ENCODE data around the gene CXCL10. TPM values are rescaled to one million over a fixed set of nuclear protein-coding genes. Genes with fewer than 3 reads are reported as not detected.

The CXCL10 gene
- total and polyA plus RNA-seq, 9 of the 15 experiments (the other 6 are each of a cell fraction or from before 2014, with no cell fraction given), result 0.06 to 0.18 (median 0.08) TPM; not detected in 6

DNA sequence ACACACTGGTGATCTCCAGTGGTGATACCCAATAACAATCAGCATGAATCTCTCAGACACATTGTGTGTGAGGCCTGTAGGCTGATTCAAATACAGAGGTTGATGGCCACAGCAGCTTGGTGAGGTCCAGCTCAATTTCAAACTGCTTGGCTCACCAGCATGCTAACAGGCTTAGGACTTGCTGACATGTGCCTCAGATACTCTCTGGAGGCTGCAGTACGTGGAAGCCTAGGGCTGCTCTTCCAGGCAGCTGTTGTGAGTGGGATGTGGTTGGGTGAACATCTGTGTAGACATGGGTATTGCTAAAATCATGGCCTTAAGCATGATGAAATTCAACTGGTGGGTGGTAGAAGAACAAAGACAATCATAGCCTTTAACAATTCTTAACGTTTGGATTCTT, 20.3 kb downstream of the CXCL10 start:
- peak; percentile 54 for ATAC-seq
- WGBS (ENCODE audit: insufficient coverage, low coverage, missing lambda C conversion rate), result 13% methylated on average over 2 of the region's 2 CpGs
- no peak overlapping the region for H3K27ac ChIP-seq (ENCODE audit: extremely low read depth, low read depth, low read length)
- H3K4me2 ChIP-seq (ENCODE audit: insufficient read depth, low read length), result no peak overlapping the region
- no peaks in the 10 kb centered on the region for H3K36me3 ChIP-seq (ENCODE audit: control insufficient read depth, insufficient read depth, low read length)
- no TSS peak for BruUV-seq (replicated peaks)
- no peaks in the 10 kb centered on the region for H3K9me1 ChIP-seq (ENCODE audit: control insufficient read depth, insufficient read depth, low read length)
- FAIRE-seq, result no peak
- H3K9me3 ChIP-seq (replicated peaks; ENCODE audit: control insufficient read depth, insufficient read depth, low read depth, low read length), result no peaks in the 10 kb centered on the region
- peaks cover 0 to 5% of the 10 kb centered on the region in 2 experiments; a peak in 2 of 5 replicates for H3K4me1 ChIP-seq (replicated peaks in 1 of 2; ENCODE audit: control insufficient read depth in 2 of 2, insufficient read depth in 2 of 2, low read length in 2 of 2)
- no peak overlapping the region for H3K4me3 ChIP-seq
- ChIA-PET POLR2A (interaction anchor here (0.5 to 0.9 kb wide), 2 partner anchors 13 to 104 kb away, joined by 3 read pairs; no protein-coding TSS in a partner anchor), CTCF (ENCODE audit: low intra/inter-chr PET ratio) (no interaction called here)
- no peak for TF ChIP-seq ZSCAN29 (IDR thresholded peaks at IDR 0.05)
- no peak for TF ChIP-seq KAT7 (CRISPR knock-in tag; IDR thresholded peaks at IDR 0.05; ENCODE audit: borderline replicate concordance)
- TF ChIP-seq TGIF2 (CRISPR knock-in tag; IDR thresholded peaks at IDR 0.05), result no peak
- TF ChIP-seq, protein P1, sequence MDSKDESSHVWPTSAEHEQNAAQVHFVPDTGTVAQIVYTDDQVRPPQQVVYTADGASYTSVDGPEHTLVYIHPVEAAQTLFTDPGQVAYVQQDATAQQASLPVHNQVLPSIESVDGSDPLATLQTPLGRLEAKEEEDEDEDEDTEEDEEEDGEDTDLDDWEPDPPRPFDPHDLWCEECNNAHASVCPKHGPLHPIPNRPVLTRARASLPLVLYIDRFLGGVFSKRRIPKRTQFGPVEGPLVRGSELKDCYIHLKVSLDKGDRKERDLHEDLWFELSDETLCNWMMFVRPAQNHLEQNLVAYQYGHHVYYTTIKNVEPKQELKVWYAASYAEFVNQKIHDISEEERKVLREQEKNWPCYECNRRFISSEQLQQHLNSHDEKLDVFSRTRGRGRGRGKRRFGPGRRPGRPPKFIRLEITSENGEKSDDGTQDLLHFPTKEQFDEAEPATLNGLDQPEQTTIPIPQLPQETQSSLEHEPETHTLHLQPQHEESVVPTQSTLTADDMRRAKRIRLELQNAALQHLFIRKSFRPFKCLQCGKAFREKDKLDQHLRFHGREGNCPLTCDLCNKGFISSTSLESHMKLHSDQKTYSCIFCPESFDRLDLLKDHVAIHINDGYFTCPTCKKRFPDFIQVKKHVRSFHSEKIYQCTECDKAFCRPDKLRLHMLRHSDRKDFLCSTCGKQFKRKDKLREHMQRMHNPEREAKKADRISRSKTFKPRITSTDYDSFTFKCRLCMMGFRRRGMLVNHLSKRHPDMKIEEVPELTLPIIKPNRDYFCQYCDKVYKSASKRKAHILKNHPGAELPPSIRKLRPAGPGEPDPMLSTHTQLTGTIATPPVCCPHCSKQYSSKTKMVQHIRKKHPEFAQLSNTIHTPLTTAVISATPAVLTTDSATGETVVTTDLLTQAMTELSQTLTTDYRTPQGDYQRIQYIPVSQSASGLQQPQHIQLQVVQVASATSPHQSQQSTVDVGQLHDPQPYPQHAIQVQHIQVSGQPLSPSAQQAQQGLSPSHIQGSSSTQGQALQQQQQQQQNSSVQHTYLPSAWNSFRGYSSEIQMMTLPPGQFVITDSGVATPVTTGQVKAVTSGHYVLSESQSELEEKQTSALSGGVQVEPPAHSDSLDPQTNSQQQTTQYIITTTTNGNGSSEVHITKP (IDR thresholded peaks at IDR 0.05; ENCODE audit: partially characterized antibody), result no peak
- TF ChIP-seq, protein P2, sequence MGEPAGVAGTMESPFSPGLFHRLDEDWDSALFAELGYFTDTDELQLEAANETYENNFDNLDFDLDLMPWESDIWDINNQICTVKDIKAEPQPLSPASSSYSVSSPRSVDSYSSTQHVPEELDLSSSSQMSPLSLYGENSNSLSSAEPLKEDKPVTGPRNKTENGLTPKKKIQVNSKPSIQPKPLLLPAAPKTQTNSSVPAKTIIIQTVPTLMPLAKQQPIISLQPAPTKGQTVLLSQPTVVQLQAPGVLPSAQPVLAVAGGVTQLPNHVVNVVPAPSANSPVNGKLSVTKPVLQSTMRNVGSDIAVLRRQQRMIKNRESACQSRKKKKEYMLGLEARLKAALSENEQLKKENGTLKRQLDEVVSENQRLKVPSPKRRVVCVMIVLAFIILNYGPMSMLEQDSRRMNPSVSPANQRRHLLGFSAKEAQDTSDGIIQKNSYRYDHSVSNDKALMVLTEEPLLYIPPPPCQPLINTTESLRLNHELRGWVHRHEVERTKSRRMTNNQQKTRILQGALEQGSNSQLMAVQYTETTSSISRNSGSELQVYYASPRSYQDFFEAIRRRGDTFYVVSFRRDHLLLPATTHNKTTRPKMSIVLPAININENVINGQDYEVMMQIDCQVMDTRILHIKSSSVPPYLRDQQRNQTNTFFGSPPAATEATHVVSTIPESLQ (CRISPR knock-in tag; IDR thresholded peaks at IDR 0.05), result no peak
- TF ChIP-seq, protein P3, sequence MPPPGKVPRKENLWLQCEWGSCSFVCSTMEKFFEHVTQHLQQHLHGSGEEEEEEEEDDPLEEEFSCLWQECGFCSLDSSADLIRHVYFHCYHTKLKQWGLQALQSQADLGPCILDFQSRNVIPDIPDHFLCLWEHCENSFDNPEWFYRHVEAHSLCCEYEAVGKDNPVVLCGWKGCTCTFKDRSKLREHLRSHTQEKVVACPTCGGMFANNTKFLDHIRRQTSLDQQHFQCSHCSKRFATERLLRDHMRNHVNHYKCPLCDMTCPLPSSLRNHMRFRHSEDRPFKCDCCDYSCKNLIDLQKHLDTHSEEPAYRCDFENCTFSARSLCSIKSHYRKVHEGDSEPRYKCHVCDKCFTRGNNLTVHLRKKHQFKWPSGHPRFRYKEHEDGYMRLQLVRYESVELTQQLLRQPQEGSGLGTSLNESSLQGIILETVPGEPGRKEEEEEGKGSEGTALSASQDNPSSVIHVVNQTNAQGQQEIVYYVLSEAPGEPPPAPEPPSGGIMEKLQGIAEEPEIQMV (tag; conservative IDR thresholded peaks at IDR 0.05; ENCODE audit: low read depth), result no peak
- TF ChIP-seq ZNF644 (tag; IDR thresholded peaks at IDR 0.05; ENCODE audit: low read depth), result no peak
- TF ChIP-seq TBP (optimal IDR thresholded peaks at IDR 0.05; ENCODE audit: low read depth, low read length), result no peak
- no peak for TF ChIP-seq TCF3 (CRISPR knock-in tag; IDR thresholded peaks at IDR 0.05)
- in situ Hi-C loops (cut with MboI) (no loop called here), intact Hi-C loops (cut with micrococcal nuclease) (no loop called here)
- H3K9ac ChIP-seq (ENCODE audit: insufficient read depth in 1 of 2, low read depth in 2 of 2, low read length in 2 of 2), result no peak overlapping the region
- no peaks in the 10 kb centered on the region for H3K79me2 ChIP-seq (ENCODE audit: control insufficient read depth, insufficient read depth, low read length)
- no peaks in the 10 kb centered on the region for H4K20me1 ChIP-seq (replicated peaks; ENCODE audit: control insufficient read depth, insufficient read depth, low read length)
- no peaks in the 10 kb centered on the region for H3K27me3 ChIP-seq (ENCODE audit: control insufficient read depth in 2 of 2, insufficient read depth in 2 of 2, low read length in 2 of 2)
- no peak for DNase-seq (ENCODE audit: extremely low read depth in 1 of 4, low spot score in 3 of 4)
- no peak overlapping the region for H2AFZ ChIP-seq (ENCODE audit: low read depth, low read length)

Measured in K562 (cell line).